Spleen (tissue), 11 donors: ENCODE measurements around the gene SMYD2. TPM values are rescaled to one million over a fixed set of nuclear protein-coding genes. Genes with fewer than 3 reads are reported as not detected.
A peak's percentile ranks its signal among the peaks of the same experiment; 100 is the strongest.

Source experiments
- DNase-seq: peaks from one replicate; pipeline ENCODE4 v3.0.0-alpha.2; 2020
- H3K27ac ChIP-seq, 8 donors: fragments of 200-600 bp; sonication (generic) in 7 of 8; 1 replicate in 4 of 8; 2 replicates in 4 of 8; pipeline versions ENCODE4 v1.5.0 to v1.8.0; 2016 to 2021; ENCODE audit warnings: inconsistent platforms in 4 of 8, mild to moderate bottlenecking in 4 of 8, moderate library complexity in 1 of 8
- H3K27me3 ChIP-seq, 7 donors: fragments of 200-600 bp; sonication (generic) in 6 of 7; replicated peaks in 1 of 7; 1 replicate in 4 of 7; 2 replicates in 3 of 7; pipeline versions ENCODE4 v1.5.0 to v1.8.0; 2016 to 2021; ENCODE audit warnings: inconsistent platforms in 3 of 7, mild to moderate bottlenecking in 1 of 7
- H3K36me3 ChIP-seq, 6 donors: fragments of 200-600 bp; sonication (generic) in 5 of 6; 1 replicate in 4 of 6; 2 replicates in 2 of 6; pipeline versions ENCODE4 v1.5.0 to v1.8.0; 2016 to 2021; ENCODE audit warnings: inconsistent platforms in 2 of 6
- H3K4me1 ChIP-seq, 6 donors: fragments of 200-600 bp; sonication (generic) in 5 of 6; 1 replicate in 3 of 6; 2 replicates in 3 of 6; pipeline versions ENCODE4 v1.5.0 to v1.8.0; 2016 to 2021; ENCODE audit warnings: inconsistent platforms in 3 of 6
- H3K4me3 ChIP-seq, 8 donors: fragments of 200-600 bp; sonication (generic) in 7 of 8; 1 replicate in 4 of 8; 2 replicates in 4 of 8; pipeline versions ENCODE4 v1.5.0 to v1.8.0; 2016 to 2021; ENCODE audit warnings: inconsistent platforms in 4 of 8, mild to moderate bottlenecking in 4 of 8, moderate library complexity in 2 of 8
- H3K9me3 ChIP-seq, 8 donors: fragments of 200-600 bp; sonication (generic) in 7 of 8; 1 replicate in 4 of 8; 2 replicates in 4 of 8; pipeline versions ENCODE4 v1.5.0 to v1.8.0; 2016 to 2021; ENCODE audit warnings: inconsistent platforms in 4 of 8
- CTCF ChIP-seq, 11 experiments: fragments of 200-600 bp in 7 of 11; fragments of 450-650 bp in 4 of 11; sonication (generic) in 4 of 11; IDR thresholded peaks in 8 of 11; conservative IDR thresholded peaks in 3 of 11; 1 replicate in 7 of 11; 2 replicates in 4 of 11; pipeline versions ENCODE4 v1.4.0 to v1.8.0; 2016 to 2021; ENCODE audit warnings: antibody characterized with exemption in 11 of 11, inconsistent platforms in 4 of 11, mild to moderate bottlenecking in 1 of 11
- POLR2A ChIP-seq, 3 donors: fragments of 450-650 bp; IDR thresholded peaks; one replicate each; pipeline ENCODE4 v1.5.1; 2017; ENCODE audit warnings: antibody characterized with exemption in 3 of 3, mild to moderate bottlenecking in 1 of 3
- POLR2AphosphoS5 ChIP-seq, 3 donors: sonication (generic); formaldehyde crosslinking; IDR thresholded peaks; one replicate each; pipeline ENCODE4 v1.5.1; 2017; ENCODE audit warnings: antibody characterized with exemption in 3 of 3
- WGBS, 5 donors: extraction: QIAGEN DNeasy Blood & Tissue Kit in 3 of 5; methylation state at CpG; one replicate each; pipeline versions ENCODE4 v1.1.5 to v1.1.7; 2013 to 2018; 5-methylcytosine and 5-hydroxymethylcytosine counted together
- intact Hi-C: fragments of 100-400 bp; cut with DNase I; formaldehyde crosslinking; loops from one replicate; pipeline ENCODE4 v1.15.0; 2023; ENCODE audit warnings: low total_unique reads
- polyA plus RNA-seq, 3 donors: library from polyadenylated mRNA; stranded (reverse); fragments of 200-250 nt; gene quantifications; one replicate each; pipeline ENCODE4 v1.2.1, GENCODE V29; 2013
- total RNA-seq, 7 donors: library from RNA; depleted of rRNA in 3 of 7; stranded (reverse); fragments of >200 nt in 3 of 7; fragmentation: NEBNext Ultra II Directional in 4 of 7; extraction: Animal tissue kit (Norgen Biotek cat#: 25700) in 4 of 7; gene quantifications; one replicate each; pipeline versions ENCODE4 v1.1.0 to v1.2.1, GENCODE V29; 2016 to 2021
- donor health status: healthy with polysubstance abuse.
- donor health status: DM: no; HTN: no; CAD: no; lungs with moderate emphysema.
- donor health status: DM: no; HTN: no; CAD: no.
- donor health status: Bipolar disorder and iron deficiency.
- donor health status: healthy.
- donor health status: DM: no; HTN: no; CAD: no.
- donor health status: DM: yes; HTN: yes; CAD: no.

SMYD2 gene
- total and polyA plus RNA-seq, 10 donors = 23.5 to 39.7 (median 32.1) TPM

- DNase-seq = no peak
- WGBS, 5 donors = 20 to 53% (median 32%) methylated on average over 2 of the region's 2 CpGs
- TF ChIP-seq CTCF (IDR thresholded peaks at IDR 0.05 in 8 of 11, conservative IDR thresholded peaks at IDR 0.05 in 3 of 11) (no peak), POLR2A (IDR thresholded peaks at IDR 0.05) (no peak), POLR2AphosphoS5 (IDR thresholded peaks at IDR 0.05) (no peak)
- intact Hi-C loops = no loop called here
- H3K4me1 ChIP-seq = peaks cover 0 to 13% (median 6%) of the 10 kb centered on the region in 6 donors
- H3K4me3 ChIP-seq = no peak overlapping the region
- H3K27ac ChIP-seq = peak overlapping the region in 3 of 8 donors; percentile 8 to 34 (median 32)
- peaks cover 0 to 44% (median 3%) of the 10 kb centered on the region in 7 donors for H3K27me3 ChIP-seq
- H3K36me3 ChIP-seq = no peaks in the 10 kb centered on the region
- peaks cover 0 to 13% (median 9%) of the 10 kb centered on the region in 8 donors for H3K9me3 ChIP-seq
These were observed 21.5 kb upstream of the SMYD2 start for GRCh38 chr1:214259353-214259977.

- Histone ChIP-seq H3K27ac (no peak overlapping the region), H3K27me3 (peaks cover 0 to 50% (median 9%) of the 10 kb centered on the region in 7 donors), H3K36me3 (no peaks in the 10 kb centered on the region), H3K9me3 (peaks cover 0 to 5% (median 4%) of the 10 kb centered on the region in 8 donors), H3K4me3 (no peak overlapping the region), H3K4me1 (peaks cover 0 to 13% (median 6%) of the 10 kb centered on the region in 6 donors)
- 67 to 86% (median 76%) methylated on average over 3 of the region's 3 CpGs for WGBS, 5 donors
- DNase-seq = no peak
- TF ChIP-seq POLR2A (IDR thresholded peaks at IDR 0.05) = no peak
- no peak for TF ChIP-seq CTCF (IDR thresholded peaks at IDR 0.05 in 8 of 11, conservative IDR thresholded peaks at IDR 0.05 in 3 of 11)
- intact Hi-C loops = no loop called here
These were observed 20.3 kb upstream of the SMYD2 start for GRCh38 chr1:214260561-214261205.

- H3K36me3 ChIP-seq = no peaks in the 10 kb centered on the region
- no peak overlapping the region for H3K4me3 ChIP-seq
- H3K9me3 ChIP-seq = no peaks in the 10 kb centered on the region
- intact Hi-C loops = no loop called here
- peaks cover 0 to 13% (median 6%) of the 10 kb centered on the region in 6 donors for H3K4me1 ChIP-seq
- no peak overlapping the region for H3K27ac ChIP-seq
- TF ChIP-seq CTCF (IDR thresholded peaks at IDR 0.05 in 8 of 11, conservative IDR thresholded peaks at IDR 0.05 in 3 of 11) (peak; percentile 59 to 95 (median 92)), POLR2A (IDR thresholded peaks at IDR 0.05) (no peak), POLR2AphosphoS5 (IDR thresholded peaks at IDR 0.05) (peak; percentile 28 to 53 (median 34))
- peak; percentile 94 for DNase-seq
- 11 to 14% (median 13%) methylated on average over 15 of the region's 15 CpGs for WGBS, 5 donors
- peaks cover 0 to 53% (median 9%) of the 10 kb centered on the region in 7 donors for H3K27me3 ChIP-seq
These were observed 19.5 kb upstream of the SMYD2 start for GRCh38 chr1:214261206-214262123.
